ENCODE data around the gene NCBP1. TPM values are rescaled to one million over a fixed set of nuclear protein-coding genes. Genes with fewer than 3 reads are reported as not detected.
A peak's percentile ranks its signal among the peaks of the same experiment; 100 is the strongest.

NCBP1 gene
- total RNA-seq, 2 experiments from 2014 or later, result 50.7 to 53.5 TPM

DNA sequence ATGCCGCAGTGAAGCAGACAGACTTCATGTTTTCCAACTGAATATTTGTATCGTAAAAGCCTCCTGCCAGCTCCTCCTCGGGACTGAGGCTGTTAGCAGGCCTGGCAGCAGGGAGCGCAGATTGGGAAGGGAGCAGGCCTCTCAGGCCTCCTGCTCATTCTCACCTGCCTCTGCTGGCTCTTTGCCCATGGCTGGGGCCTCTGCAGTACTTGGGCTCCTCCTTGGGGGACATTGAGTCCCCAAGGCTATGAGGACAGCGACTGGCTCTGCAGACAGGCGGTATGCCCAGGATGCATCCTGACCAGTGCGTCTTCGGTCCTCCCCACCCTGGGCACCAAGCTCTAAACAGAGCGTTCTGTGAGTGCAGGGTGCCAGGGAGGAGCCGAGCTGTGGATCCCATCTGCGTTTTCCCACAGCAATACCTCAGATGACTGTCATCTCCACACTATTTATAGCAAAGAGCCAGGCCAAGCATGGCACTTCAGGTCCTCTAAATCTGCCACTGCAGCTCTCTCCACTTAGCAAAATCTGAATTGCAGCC, 39.2 kb upstream of the NCBP1 start:
- Histone ChIP-seq H3K4me1 (ENCODE audit: insufficient read depth, low read length) (peaks cover 4% of the 10 kb centered on the region), H3K27ac (ENCODE audit: low read depth in 1 of 2, low read length in 2 of 2) (no peak overlapping the region), H3K9me3 (ENCODE audit: control insufficient read depth in 1 of 2, insufficient read depth in 1 of 2, low read length in 2 of 2) (no peaks in the 10 kb centered on the region), H3K36me3 (ENCODE audit: insufficient read depth, low read length) (no peaks in the 10 kb centered on the region), H3K27me3 (ENCODE audit: control insufficient read depth in 1 of 2, insufficient read depth in 2 of 2, low read length in 2 of 2) (no peaks in the 10 kb centered on the region), H3K4me3 (ENCODE audit: low read length) (no peak overlapping the region)
- no peak for DNase-seq
- H3K9me3 Mint-ChIP-seq, result no peaks in the 10 kb centered on the region
- H3K27me3 Mint-ChIP-seq, result peaks cover 3% of the 10 kb centered on the region
- ChIA-PET POLR2A (no interaction called here), CTCF (interaction anchor here (0.5 to 1.0 kb wide), 2 partner anchors 21 to 264 kb away, joined by 4 to 5 read pairs; no protein-coding TSS in a partner anchor)
- H3K4me3 Mint-ChIP-seq, result no peak overlapping the region
- intact Hi-C loops (cut with DNase I, micrococcal nuclease), result no loop called here
- peaks cover 11% of the 10 kb centered on the region for H3K36me3 Mint-ChIP-seq (ENCODE audit: low read depth)
- H3K4me1 Mint-ChIP-seq (ENCODE audit: low read depth), result peaks cover 7% of the 10 kb centered on the region
- no peak for ATAC-seq (ENCODE audit: poor library complexity)
- TF ChIP-seq, protein P1, sequence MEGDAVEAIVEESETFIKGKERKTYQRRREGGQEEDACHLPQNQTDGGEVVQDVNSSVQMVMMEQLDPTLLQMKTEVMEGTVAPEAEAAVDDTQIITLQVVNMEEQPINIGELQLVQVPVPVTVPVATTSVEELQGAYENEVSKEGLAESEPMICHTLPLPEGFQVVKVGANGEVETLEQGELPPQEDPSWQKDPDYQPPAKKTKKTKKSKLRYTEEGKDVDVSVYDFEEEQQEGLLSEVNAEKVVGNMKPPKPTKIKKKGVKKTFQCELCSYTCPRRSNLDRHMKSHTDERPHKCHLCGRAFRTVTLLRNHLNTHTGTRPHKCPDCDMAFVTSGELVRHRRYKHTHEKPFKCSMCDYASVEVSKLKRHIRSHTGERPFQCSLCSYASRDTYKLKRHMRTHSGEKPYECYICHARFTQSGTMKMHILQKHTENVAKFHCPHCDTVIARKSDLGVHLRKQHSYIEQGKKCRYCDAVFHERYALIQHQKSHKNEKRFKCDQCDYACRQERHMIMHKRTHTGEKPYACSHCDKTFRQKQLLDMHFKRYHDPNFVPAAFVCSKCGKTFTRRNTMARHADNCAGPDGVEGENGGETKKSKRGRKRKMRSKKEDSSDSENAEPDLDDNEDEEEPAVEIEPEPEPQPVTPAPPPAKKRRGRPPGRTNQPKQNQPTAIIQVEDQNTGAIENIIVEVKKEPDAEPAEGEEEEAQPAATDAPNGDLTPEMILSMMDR (IDR thresholded peaks at IDR 0.05), result no peak
- H3K27ac Mint-ChIP-seq, result no peak overlapping the region

DNA sequence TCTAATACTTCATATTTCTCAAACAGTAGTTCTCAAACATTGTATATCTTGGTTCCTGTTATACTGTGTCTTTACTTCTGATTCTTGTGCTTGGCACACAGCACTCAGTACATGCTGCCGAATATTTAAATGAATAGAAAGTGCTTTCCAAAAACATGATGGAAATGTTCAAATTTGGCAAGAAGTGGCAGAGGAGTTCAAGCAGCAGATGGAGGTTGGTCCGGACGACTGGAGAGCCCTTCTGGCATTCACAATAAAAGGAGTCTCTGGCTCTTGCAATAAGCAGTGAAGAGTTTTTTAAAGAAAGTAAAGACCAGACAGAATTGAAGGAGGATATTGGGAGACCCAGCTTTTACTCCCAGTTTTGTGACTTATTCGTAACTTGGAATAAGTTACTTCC, 36.7 kb upstream of the NCBP1 start:
- Mint-ChIP-seq H3K36me3 (ENCODE audit: low read depth) (peaks cover 30% of the 10 kb centered on the region), H3K27ac (no peak overlapping the region), H3K4me1 (ENCODE audit: low read depth) (peaks cover 7% of the 10 kb centered on the region), H3K9me3 (no peaks in the 10 kb centered on the region), H3K27me3 (no peaks in the 10 kb centered on the region), H3K4me3 (no peak overlapping the region)
- Histone ChIP-seq H3K27me3 (ENCODE audit: control insufficient read depth in 1 of 2, insufficient read depth in 2 of 2, low read length in 2 of 2) (no peaks in the 10 kb centered on the region), H3K4me3 (ENCODE audit: low read length) (no peak overlapping the region), H3K9me3 (ENCODE audit: control insufficient read depth in 1 of 2, insufficient read depth in 1 of 2, low read length in 2 of 2) (no peaks in the 10 kb centered on the region), H3K4me1 (ENCODE audit: insufficient read depth, low read length) (peaks cover 4% of the 10 kb centered on the region), H3K27ac (ENCODE audit: low read depth in 1 of 2, low read length in 2 of 2) (no peak overlapping the region), H3K36me3 (ENCODE audit: insufficient read depth, low read length) (peaks cover 12% of the 10 kb centered on the region)
- POLR2A ChIA-PET, result no interaction called here
- intact Hi-C loops (cut with DNase I, micrococcal nuclease), result loop anchor here in 1 of 2 experiments (5.0 kb wide), 1 partner anchor 740 kb away; no protein-coding TSS in a partner anchor
- ATAC-seq (ENCODE audit: poor library complexity), result no peak
- CTCF ChIA-PET, result no interaction called here
- DNase-seq, result no peak
- TF ChIP-seq, protein P1 (IDR thresholded peaks at IDR 0.05), result no peak

DNA sequence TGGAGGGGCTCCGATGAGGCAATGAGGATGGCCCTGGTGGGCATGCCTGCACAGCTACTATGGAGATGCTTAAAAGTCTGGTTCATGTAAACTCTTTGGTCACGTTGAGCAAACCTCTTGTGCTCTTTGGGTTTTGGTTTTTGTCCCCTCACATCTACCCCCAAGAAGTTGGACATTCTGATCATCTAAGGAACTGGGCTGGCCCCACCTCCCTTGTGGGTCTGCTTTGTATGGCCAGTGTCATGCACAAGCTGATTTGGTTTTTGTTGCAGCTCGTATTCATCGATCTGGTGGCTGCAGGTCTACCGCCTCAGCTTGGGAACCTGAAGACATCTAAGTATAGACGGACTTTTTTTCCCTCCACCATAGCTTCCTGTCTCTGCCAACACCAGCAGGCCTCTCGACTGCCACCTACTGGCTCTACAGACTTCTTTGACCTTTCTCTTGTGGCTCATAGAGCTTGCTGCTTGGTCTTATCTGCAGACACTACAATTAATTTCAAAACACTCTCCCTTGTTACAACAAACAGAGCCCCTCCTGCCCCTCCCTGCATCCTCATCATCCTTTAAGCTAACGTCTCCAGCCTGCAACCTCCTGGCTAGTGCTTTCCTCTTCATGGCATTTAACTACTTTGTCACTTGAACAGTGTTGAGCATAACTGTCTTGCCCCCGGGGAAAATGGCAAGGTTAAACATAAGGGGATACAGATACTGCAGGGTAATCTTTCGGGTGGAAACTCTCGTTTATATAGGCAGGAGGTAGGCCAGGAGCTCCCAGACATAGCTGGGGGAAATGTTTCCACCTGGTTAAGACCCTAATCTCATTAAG, 34.9 kb upstream of the NCBP1 start:
- Histone ChIP-seq H3K4me3 (ENCODE audit: low read length) (no peak overlapping the region), H3K27me3 (ENCODE audit: control insufficient read depth in 1 of 2, insufficient read depth in 2 of 2, low read length in 2 of 2) (no peaks in the 10 kb centered on the region), H3K4me1 (ENCODE audit: insufficient read depth, low read length) (peaks cover 4% of the 10 kb centered on the region), H3K27ac (ENCODE audit: low read depth in 1 of 2, low read length in 2 of 2) (no peak overlapping the region), H3K9me3 (ENCODE audit: control insufficient read depth in 1 of 2, insufficient read depth in 1 of 2, low read length in 2 of 2) (no peaks in the 10 kb centered on the region), H3K36me3 (ENCODE audit: insufficient read depth, low read length) (peaks cover 24% of the 10 kb centered on the region)
- intact Hi-C loops (cut with DNase I, micrococcal nuclease), result loop anchor here (1.0 to 5.0 kb wide), 4 partner anchors 130 to 744 kb away; partner anchors contain the start of gene ZNF782 (in 1 of the 2)
- Mint-ChIP-seq H3K4me1 (ENCODE audit: low read depth) (peaks cover 7% of the 10 kb centered on the region), H3K27me3 (no peaks in the 10 kb centered on the region), H3K27ac (no peak overlapping the region), H3K9me3 (no peaks in the 10 kb centered on the region), H3K4me3 (peak overlapping the region; percentile 40), H3K36me3 (ENCODE audit: low read depth) (peaks cover 40% of the 10 kb centered on the region)
- ChIA-PET CTCF (interaction anchor here (0.6 to 1.7 kb wide), 17 partner anchors 9 to 744 kb away, joined by 3 to 11 read pairs (median 3); partner anchors contain the start of gene TDRD7), POLR2A (interaction anchor here (0.6 to 2.0 kb wide), 5 partner anchors 24 to 742 kb away, joined by 3 to 15 read pairs (median 5); partner anchors contain the start of genes NCBP1, TDRD7 and TSTD2)
- DNase-seq (peak; percentile 46 to 85 (median 60)), ATAC-seq (ENCODE audit: poor library complexity) (peak; percentile 96)
- TF ChIP-seq, protein P1 (IDR thresholded peaks at IDR 0.05), result peak; percentile 87
